ENCODE results near the gene CDH23. TPM values are rescaled to one million over a fixed set of nuclear protein-coding genes. Genes with fewer than 3 reads are reported as not detected.

CDH23 gene
- total RNA-seq, 4 donors from 2014 or later, result 0.57 to 5.9 (median 1.0) TPM

GRCh38 chr10:71648933-71649320 is 252.2 kb downstream of the CDH23 start:
- WGBS, 2 donors, result 69 to 74% methylated on average over 6 to 7 of the region's 7 CpGs
- H3K27ac ChIP-seq, result no peak overlapping the region
- DNase-seq, result no peak
- peaks cover 0 to 8% (median 0%) of the 10 kb centered on the region in 4 donors for H3K27me3 ChIP-seq
- no peaks in the 10 kb centered on the region for H3K9me3 ChIP-seq
- no peak for TF ChIP-seq POLR2A (IDR thresholded peaks at IDR 0.05)
- TF ChIP-seq CTCF (IDR thresholded peaks at IDR 0.05), result no peak
- no peaks in the 10 kb centered on the region for H3K36me3 ChIP-seq
- H3K4me3 ChIP-seq, result no peak overlapping the region
- H3K4me1 ChIP-seq, result peaks cover 0 to 5% (median 0%) of the 10 kb centered on the region in 3 donors
- intact Hi-C loops (cut with DNase I), result no loop called here

- DNase-seq, result no peak
- H3K4me1 ChIP-seq, result peaks cover 0 to 5% (median 0%) of the 10 kb centered on the region in 3 donors
- H3K4me3 ChIP-seq, result no peak overlapping the region
- H3K36me3 ChIP-seq, result no peaks in the 10 kb centered on the region
- no peak overlapping the region for H3K27ac ChIP-seq
- TF ChIP-seq CTCF (IDR thresholded peaks at IDR 0.05) (no peak), POLR2A (IDR thresholded peaks at IDR 0.05) (no peak)
- 70 to 79% methylated on average over 4 of the region's 4 CpGs for WGBS, 2 donors
- no peaks in the 10 kb centered on the region for H3K9me3 ChIP-seq
- H3K27me3 ChIP-seq, result peaks cover 0 to under 1% (median 0%) of the 10 kb centered on the region in 4 donors
- intact Hi-C loops (cut with DNase I), result no loop called here
Observed at GRCh38 chr10:71649631-71650030, 252.9 kb downstream of the CDH23 start.

DNA sequence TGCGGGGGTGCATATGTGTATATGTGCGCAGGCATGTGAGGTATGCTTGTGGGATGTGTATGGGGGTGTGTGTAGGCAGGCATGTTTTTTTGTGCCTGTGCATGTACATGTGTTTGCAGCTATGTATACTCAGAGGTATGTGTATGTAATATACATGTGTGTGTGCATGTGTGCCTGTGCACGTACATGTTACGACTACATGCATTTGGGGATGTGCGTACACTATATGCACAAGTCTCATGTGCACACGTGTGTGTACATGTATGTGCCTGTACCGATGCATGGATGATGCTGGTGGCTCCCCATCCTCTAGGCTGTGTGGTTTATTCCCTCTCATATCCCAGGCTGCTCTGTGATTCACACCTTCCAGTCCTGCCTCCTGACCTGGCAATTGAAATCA is 253.7 kb downstream of the CDH23 start:
- 82 to 85% methylated on average over 6 to 7 of the region's 7 CpGs for WGBS, 2 donors

GRCh38 chr10:71651428-71651827 is 254.7 kb downstream of the CDH23 start:
- H3K27ac ChIP-seq, result no peak overlapping the region
- H3K4me3 ChIP-seq, result no peak overlapping the region
- H3K9me3 ChIP-seq, result no peaks in the 10 kb centered on the region
- intact Hi-C loops (cut with DNase I), result no loop called here
- 78 to 85% methylated on average over 4 to 6 of the region's 6 CpGs for WGBS, 2 donors
- H3K27me3 ChIP-seq, result no peaks in the 10 kb centered on the region
- DNase-seq, result no peak
- TF ChIP-seq CTCF (IDR thresholded peaks at IDR 0.05) (no peak), POLR2A (IDR thresholded peaks at IDR 0.05) (no peak)
- H3K36me3 ChIP-seq, result no peaks in the 10 kb centered on the region
- peaks cover 0 to 5% (median 0%) of the 10 kb centered on the region in 3 donors for H3K4me1 ChIP-seq

More for the DNA sequence above, 253.7 kb downstream of the CDH23 start:
- Histone ChIP-seq H3K27me3 (no peaks in the 10 kb centered on the region), H3K4me1 (peaks cover 0 to 5% (median 0%) of the 10 kb centered on the region in 3 donors), H3K4me3 (no peak overlapping the region), H3K9me3 (no peaks in the 10 kb centered on the region), H3K27ac (no peak overlapping the region), H3K36me3 (no peaks in the 10 kb centered on the region)
- no peak for DNase-seq
- TF ChIP-seq POLR2A (IDR thresholded peaks at IDR 0.05) (no peak), CTCF (IDR thresholded peaks at IDR 0.05) (no peak)
- intact Hi-C loops (cut with DNase I), result no loop called here

DNA sequence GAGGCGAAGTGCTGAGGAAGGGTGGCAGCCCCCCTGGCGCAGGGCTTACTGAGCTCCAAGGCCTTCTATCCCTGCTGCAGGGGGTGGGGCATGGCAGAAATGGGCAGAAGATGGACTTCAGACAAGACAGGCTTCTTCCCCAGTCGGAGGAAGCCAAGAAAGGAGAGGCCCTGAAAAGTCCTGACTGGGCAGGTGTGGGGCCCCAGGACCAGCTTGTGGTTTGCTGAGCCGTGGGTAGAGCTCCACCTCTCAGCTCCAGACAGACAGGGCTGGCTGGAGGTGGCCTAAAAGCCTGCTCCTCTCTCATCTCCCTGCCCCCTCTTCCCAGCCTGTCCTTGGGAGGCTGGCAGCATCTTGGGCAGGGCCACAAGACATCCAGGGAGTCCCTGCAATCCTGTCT is 255.2 kb downstream of the CDH23 start:
- 17 to 83% methylated on average over 1 to 2 of the region's 4 CpGs for WGBS, 2 donors
- Histone ChIP-seq H3K4me1 (peaks cover 0 to 5% (median 0%) of the 10 kb centered on the region in 3 donors), H3K27me3 (no peaks in the 10 kb centered on the region), H3K9me3 (no peaks in the 10 kb centered on the region), H3K36me3 (no peaks in the 10 kb centered on the region), H3K4me3 (no peak overlapping the region), H3K27ac (no peak overlapping the region)
- intact Hi-C loops (cut with DNase I), result no loop called here
- TF ChIP-seq CTCF (IDR thresholded peaks at IDR 0.05) (no peak), POLR2A (IDR thresholded peaks at IDR 0.05) (no peak)
- DNase-seq, result no peak
